Stimulated activated CD8-positive, alpha-beta memory T cell treated with anti-CD3 and anti-CD28 coated beads, Interleukin-12 subunit alpha, Interleukin-12 subunit beta, amount 100 ng/mL, for 24 hours (primary cell): ENCODE measurements around the gene PRUNE2.

ENCODE experiments used
- DNase-seq: peaks from one replicate; pipeline ENCODE4 v3.0.0-alpha.2; 2020; ENCODE audit errors: extremely low read depth

The PRUNE2 gene

GRCh38 chr9:76898786-76899185 is 7.1 kb downstream of the PRUNE2 start:
- DNase-seq: no peak

GRCh38 chr9:76897804-76898525 is 7.9 kb downstream of the PRUNE2 start:
- no peak for DNase-seq

GRCh38 chr9:76896035-76896434 is 9.9 kb downstream of the PRUNE2 start:
- DNase-seq: no peak

- no peak for DNase-seq
These were observed 10.7 kb downstream of the PRUNE2 start for GRCh38 chr9:76895186-76895585.

GRCh38 chr9:76894198-76894597 is 11.7 kb downstream of the PRUNE2 start:
- DNase-seq: no peak

- DNase-seq: no peak
These were observed 12.4 kb downstream of the PRUNE2 start for GRCh38 chr9:76893395-76893932.

- DNase-seq: no peak
These were observed 14.0 kb downstream of the PRUNE2 start for GRCh38 chr9:76891874-76892273.

- no peak for DNase-seq
These were observed 14.6 kb downstream of the PRUNE2 start for GRCh38 chr9:76891279-76891678.

GRCh38 chr9:76887951-76888350 is 18.0 kb downstream of the PRUNE2 start:
- no peak for DNase-seq

- DNase-seq: no peak
These were observed 18.7 kb downstream of the PRUNE2 start for GRCh38 chr9:76887003-76887821.

- no peak for DNase-seq
These were observed 19.6 kb downstream of the PRUNE2 start for GRCh38 chr9:76886318-76886717.

GRCh38 chr9:76884823-76885222 is 21.1 kb downstream of the PRUNE2 start:
- DNase-seq: no peak

GRCh38 chr9:76883341-76883855 is 22.5 kb downstream of the PRUNE2 start:
- no peak for DNase-seq

- DNase-seq: no peak
These were observed 23.2 kb downstream of the PRUNE2 start for GRCh38 chr9:76882686-76883085.

- no peak for DNase-seq
These were observed 25.7 kb downstream of the PRUNE2 start for GRCh38 chr9:76880210-76880609.

- no peak for DNase-seq
These were observed 27.0 kb downstream of the PRUNE2 start for GRCh38 chr9:76878933-76879332.

GRCh38 chr9:76877961-76878360 is 28.0 kb downstream of the PRUNE2 start:
- no peak for DNase-seq

- no peak for DNase-seq
These were observed 29.8 kb downstream of the PRUNE2 start for GRCh38 chr9:76876098-76876497.

GRCh38 chr9:76873821-76874220 is 32.1 kb downstream of the PRUNE2 start:
- DNase-seq: no peak

- DNase-seq: no peak
These were observed 32.7 kb downstream of the PRUNE2 start for GRCh38 chr9:76873056-76873792.

GRCh38 chr9:76868897-76869296 is 37.0 kb downstream of the PRUNE2 start:
- DNase-seq: no peak

GRCh38 chr9:76866689-76867088 is 39.2 kb downstream of the PRUNE2 start:
- DNase-seq: no peak
